ENCODE data around the gene TMEM87B. TPM values are rescaled to one million over a fixed set of nuclear protein-coding genes. Genes with fewer than 3 reads are reported as not detected.
A peak's percentile ranks its signal among the peaks of the same experiment; 100 is the strongest.

TMEM87B gene
- total and polyA plus RNA-seq, 4 donors, result 5.4 to 31.5 (median 20.0) TPM

- H3K36me3 ChIP-seq (ENCODE audit: control insufficient read depth in 1 of 2, insufficient read depth in 2 of 2, low read length in 1 of 2), result no peaks in the 10 kb centered on the region
- no peak for DNase-seq
- H3K4me3 ChIP-seq (ENCODE audit: low read length in 2 of 2), result no peak overlapping the region
- no peaks in the 10 kb centered on the region for H3K9me3 ChIP-seq (ENCODE audit: control insufficient read depth, low read length)
- H3K4me1 ChIP-seq (ENCODE audit: control insufficient read depth in 1 of 2, insufficient read depth in 2 of 2, low read length in 2 of 2), result no peaks in the 10 kb centered on the region
- ATAC-seq (ENCODE audit: low FRiP score), result no peak
- intact Hi-C loops (cut with DNase I), result no loop called here
- H3K27ac ChIP-seq (ENCODE audit: low read depth in 1 of 2, low read length in 2 of 2), result no peak overlapping the region
- WGBS, 2 donors, result 93 to 96% methylated on average over 5 of the region's 5 CpGs
- no peaks in the 10 kb centered on the region for H3K27me3 ChIP-seq (ENCODE audit: control insufficient read depth in 1 of 2, insufficient read depth in 2 of 2, low read length in 1 of 2)
Observed at GRCh38 chr2:112143150-112143549, 88.1 kb downstream of the TMEM87B start.

- ATAC-seq (ENCODE audit: low FRiP score) (no peak), DNase-seq (no peak)
- no peak overlapping the region for H3K4me3 ChIP-seq (ENCODE audit: low read length in 2 of 2)
- intact Hi-C loops (cut with DNase I), result no loop called here
- WGBS, 2 donors, result 93 to 95% methylated on average over 6 of the region's 6 CpGs
- H3K36me3 ChIP-seq (ENCODE audit: control insufficient read depth in 1 of 2, insufficient read depth in 2 of 2, low read length in 1 of 2), result no peaks in the 10 kb centered on the region
- no peak overlapping the region for H3K27ac ChIP-seq (ENCODE audit: low read depth in 1 of 2, low read length in 2 of 2)
- H3K9me3 ChIP-seq (ENCODE audit: control insufficient read depth, low read length), result no peaks in the 10 kb centered on the region
- H3K27me3 ChIP-seq (ENCODE audit: control insufficient read depth in 1 of 2, insufficient read depth in 2 of 2, low read length in 1 of 2), result no peaks in the 10 kb centered on the region
- no peaks in the 10 kb centered on the region for H3K4me1 ChIP-seq (ENCODE audit: control insufficient read depth in 1 of 2, insufficient read depth in 2 of 2, low read length in 2 of 2)
Observed at GRCh38 chr2:112144966-112145365, 89.9 kb downstream of the TMEM87B start.

- Histone ChIP-seq H3K4me1 (ENCODE audit: control insufficient read depth in 1 of 2, insufficient read depth in 2 of 2, low read length in 2 of 2) (no peaks in the 10 kb centered on the region), H3K27me3 (ENCODE audit: control insufficient read depth in 1 of 2, insufficient read depth in 2 of 2, low read length in 1 of 2) (no peaks in the 10 kb centered on the region), H3K4me3 (ENCODE audit: low read length in 2 of 2) (no peak overlapping the region), H3K27ac (ENCODE audit: low read depth in 1 of 2, low read length in 2 of 2) (no peak overlapping the region), H3K36me3 (ENCODE audit: control insufficient read depth in 1 of 2, insufficient read depth in 2 of 2, low read length in 1 of 2) (no peaks in the 10 kb centered on the region), H3K9me3 (ENCODE audit: control insufficient read depth, low read length) (no peaks in the 10 kb centered on the region)
- peak; percentile 72 for ATAC-seq (ENCODE audit: low FRiP score)
- intact Hi-C loops (cut with DNase I), result no loop called here
- peak in 1 of 2 donors; percentile 71 for DNase-seq
- 63 to 69% methylated on average over 17 of the region's 17 CpGs for whole genome bisulfite sequencing, 2 donors
Observed at GRCh38 chr2:112147382-112148168, 92.5 kb downstream of the TMEM87B start.

- H3K9me3 ChIP-seq (ENCODE audit: control insufficient read depth, low read length), result no peaks in the 10 kb centered on the region
- WGBS, 2 donors, result 64 to 69% methylated on average over 2 of the region's 2 CpGs
- intact Hi-C loops (cut with DNase I), result no loop called here
- H3K4me3 ChIP-seq (ENCODE audit: low read length in 2 of 2), result no peak overlapping the region
- DNase-seq (no peak), ATAC-seq (ENCODE audit: low FRiP score) (no peak)
- no peaks in the 10 kb centered on the region for H3K36me3 ChIP-seq (ENCODE audit: control insufficient read depth in 1 of 2, insufficient read depth in 2 of 2, low read length in 1 of 2)
- H3K27me3 ChIP-seq (ENCODE audit: control insufficient read depth in 1 of 2, insufficient read depth in 2 of 2, low read length in 1 of 2), result no peaks in the 10 kb centered on the region
- no peaks in the 10 kb centered on the region for H3K4me1 ChIP-seq (ENCODE audit: control insufficient read depth in 1 of 2, insufficient read depth in 2 of 2, low read length in 2 of 2)
- no peak overlapping the region for H3K27ac ChIP-seq (ENCODE audit: low read depth in 1 of 2, low read length in 2 of 2)
Observed at GRCh38 chr2:112148477-112148876, 93.4 kb downstream of the TMEM87B start.

- H3K9me3 ChIP-seq (ENCODE audit: control insufficient read depth, low read length), result no peaks in the 10 kb centered on the region
- no peak overlapping the region for H3K27ac ChIP-seq (ENCODE audit: low read depth in 1 of 2, low read length in 2 of 2)
- H3K4me1 ChIP-seq (ENCODE audit: control insufficient read depth in 1 of 2, insufficient read depth in 2 of 2, low read length in 2 of 2), result no peaks in the 10 kb centered on the region
- ATAC-seq (ENCODE audit: low FRiP score) (no peak), DNase-seq (no peak)
- 90 to 92% methylated on average over 5 of the region's 5 CpGs for WGBS, 2 donors
- no peaks in the 10 kb centered on the region for H3K27me3 ChIP-seq (ENCODE audit: control insufficient read depth in 1 of 2, insufficient read depth in 2 of 2, low read length in 1 of 2)
- no peak overlapping the region for H3K4me3 ChIP-seq (ENCODE audit: low read length in 2 of 2)
- intact Hi-C loops (cut with DNase I), result no loop called here
- no peaks in the 10 kb centered on the region for H3K36me3 ChIP-seq (ENCODE audit: control insufficient read depth in 1 of 2, insufficient read depth in 2 of 2, low read length in 1 of 2)
Observed at GRCh38 chr2:112149194-112149593, 94.1 kb downstream of the TMEM87B start.

GRCh38 chr2:112149866-112150435 is 94.9 kb downstream of the TMEM87B start:
- Histone ChIP-seq H3K4me1 (ENCODE audit: control insufficient read depth in 1 of 2, insufficient read depth in 2 of 2, low read length in 2 of 2) (no peaks in the 10 kb centered on the region), H3K27ac (ENCODE audit: low read depth in 1 of 2, low read length in 2 of 2) (no peak overlapping the region), H3K36me3 (ENCODE audit: control insufficient read depth in 1 of 2, insufficient read depth in 2 of 2, low read length in 1 of 2) (no peaks in the 10 kb centered on the region), H3K4me3 (ENCODE audit: low read length in 2 of 2) (no peak overlapping the region), H3K27me3 (ENCODE audit: control insufficient read depth in 1 of 2, insufficient read depth in 2 of 2, low read length in 1 of 2) (no peaks in the 10 kb centered on the region), H3K9me3 (ENCODE audit: control insufficient read depth, low read length) (no peaks in the 10 kb centered on the region)
- DNase-seq (no peak), ATAC-seq (ENCODE audit: low FRiP score) (no peak)
- intact Hi-C loops (cut with DNase I), result no loop called here
- 78 to 81% methylated on average over 7 of the region's 7 CpGs for WGBS, 2 donors

GRCh38 chr2:112150447-112150846 is 95.4 kb downstream of the TMEM87B start:
- Histone ChIP-seq H3K36me3 (ENCODE audit: control insufficient read depth in 1 of 2, insufficient read depth in 2 of 2, low read length in 1 of 2) (no peaks in the 10 kb centered on the region), H3K27ac (ENCODE audit: low read depth in 1 of 2, low read length in 2 of 2) (no peak overlapping the region), H3K4me1 (ENCODE audit: control insufficient read depth in 1 of 2, insufficient read depth in 2 of 2, low read length in 2 of 2) (no peaks in the 10 kb centered on the region), H3K27me3 (ENCODE audit: control insufficient read depth in 1 of 2, insufficient read depth in 2 of 2, low read length in 1 of 2) (no peaks in the 10 kb centered on the region), H3K4me3 (ENCODE audit: low read length in 2 of 2) (no peak overlapping the region), H3K9me3 (ENCODE audit: control insufficient read depth, low read length) (no peaks in the 10 kb centered on the region)
- no peak for DNase-seq
- no peak for ATAC-seq (ENCODE audit: low FRiP score)
- intact Hi-C loops (cut with DNase I), result no loop called here
- 43 to 49% methylated on average over 5 of the region's 5 CpGs for WGBS, 2 donors

- H3K4me1 ChIP-seq (ENCODE audit: control insufficient read depth in 1 of 2, insufficient read depth in 2 of 2, low read length in 2 of 2), result no peaks in the 10 kb centered on the region
- H3K4me3 ChIP-seq (ENCODE audit: low read length in 2 of 2), result no peak overlapping the region
- H3K9me3 ChIP-seq (ENCODE audit: control insufficient read depth, low read length), result no peaks in the 10 kb centered on the region
- DNase-seq (no peak), ATAC-seq (ENCODE audit: low FRiP score) (no peak)
- no peak overlapping the region for H3K27ac ChIP-seq (ENCODE audit: low read depth in 1 of 2, low read length in 2 of 2)
- WGBS, 2 donors, result 89 to 90% methylated on average over 11 of the region's 11 CpGs
- H3K27me3 ChIP-seq (ENCODE audit: control insufficient read depth in 1 of 2, insufficient read depth in 2 of 2, low read length in 1 of 2), result no peaks in the 10 kb centered on the region
- intact Hi-C loops (cut with DNase I), result no loop called here
- H3K36me3 ChIP-seq (ENCODE audit: control insufficient read depth in 1 of 2, insufficient read depth in 2 of 2, low read length in 1 of 2), result no peaks in the 10 kb centered on the region
Observed at GRCh38 chr2:112150851-112151250, 95.8 kb downstream of the TMEM87B start.

- WGBS, 2 donors, result 94 to 95% methylated on average over 5 of the region's 5 CpGs
- no peak overlapping the region for H3K27ac ChIP-seq (ENCODE audit: low read depth in 1 of 2, low read length in 2 of 2)
- no peaks in the 10 kb centered on the region for H3K9me3 ChIP-seq (ENCODE audit: control insufficient read depth, low read length)
- H3K27me3 ChIP-seq (ENCODE audit: control insufficient read depth in 1 of 2, insufficient read depth in 2 of 2, low read length in 1 of 2), result no peaks in the 10 kb centered on the region
- ATAC-seq (ENCODE audit: low FRiP score) (no peak), DNase-seq (no peak)
- H3K36me3 ChIP-seq (ENCODE audit: control insufficient read depth in 1 of 2, insufficient read depth in 2 of 2, low read length in 1 of 2), result no peaks in the 10 kb centered on the region
- intact Hi-C loops (cut with DNase I), result no loop called here
- H3K4me3 ChIP-seq (ENCODE audit: low read length in 2 of 2), result no peak overlapping the region
- no peaks in the 10 kb centered on the region for H3K4me1 ChIP-seq (ENCODE audit: control insufficient read depth in 1 of 2, insufficient read depth in 2 of 2, low read length in 2 of 2)
Observed at GRCh38 chr2:112151271-112151670, 96.2 kb downstream of the TMEM87B start.

Measured in aorta (tissue), 5 donors.